Hematopoietic multipotent progenitor cell treated with erythropoietin and hydrocortisone succinate and interleukin-3 and kit ligand, for 4 days (in vitro differentiated cells): ENCODE data around the gene PTH1R.

Experiments
- DNase-seq: peaks from one replicate; pipeline ENCODE4 v3.0.0-alpha.2; 2015

The PTH1R gene

DNA sequence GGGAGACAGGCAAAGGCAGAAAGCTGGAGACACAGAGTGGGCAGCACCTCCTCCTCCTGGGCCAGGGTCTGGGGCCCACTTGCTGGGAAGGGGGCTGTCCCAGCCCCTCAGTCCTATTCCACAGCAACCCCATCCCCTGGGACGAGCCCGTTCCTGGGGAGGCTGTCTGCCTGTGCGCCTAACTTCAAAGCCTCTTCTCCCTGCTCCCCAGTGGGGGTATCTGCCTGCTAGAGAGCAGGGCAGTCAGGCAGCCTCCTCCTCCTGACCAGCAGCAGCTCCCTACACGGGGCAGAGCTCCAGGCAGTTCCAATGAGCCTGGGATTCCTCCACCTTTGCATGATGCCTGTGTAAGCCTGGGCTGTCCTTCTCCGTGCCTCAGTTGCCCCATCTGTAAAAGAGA lies 6.9 kb downstream of the PTH1R start:
- no peak for DNase-seq

DNA sequence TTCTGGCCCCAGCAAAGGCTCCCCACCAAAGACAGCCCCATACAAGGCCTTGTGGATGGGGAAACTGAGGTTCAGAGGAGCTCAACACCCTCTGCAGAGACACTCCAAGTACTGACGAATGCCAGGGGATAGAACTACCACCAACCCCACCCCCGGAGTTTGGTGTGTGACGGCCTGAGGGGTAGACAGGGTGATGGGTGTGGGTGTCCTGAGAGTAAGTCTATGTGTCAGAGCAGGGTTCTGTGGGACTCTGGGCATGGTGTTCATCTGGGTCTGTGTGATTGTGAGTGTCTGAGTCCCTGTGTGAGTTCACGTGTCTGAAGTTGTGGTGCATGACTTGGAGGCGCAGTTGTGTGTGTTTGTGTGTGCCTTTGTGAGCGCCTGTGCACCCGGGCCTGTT lies 7.4 kb downstream of the PTH1R start:
- DNase-seq: no peak

DNA sequence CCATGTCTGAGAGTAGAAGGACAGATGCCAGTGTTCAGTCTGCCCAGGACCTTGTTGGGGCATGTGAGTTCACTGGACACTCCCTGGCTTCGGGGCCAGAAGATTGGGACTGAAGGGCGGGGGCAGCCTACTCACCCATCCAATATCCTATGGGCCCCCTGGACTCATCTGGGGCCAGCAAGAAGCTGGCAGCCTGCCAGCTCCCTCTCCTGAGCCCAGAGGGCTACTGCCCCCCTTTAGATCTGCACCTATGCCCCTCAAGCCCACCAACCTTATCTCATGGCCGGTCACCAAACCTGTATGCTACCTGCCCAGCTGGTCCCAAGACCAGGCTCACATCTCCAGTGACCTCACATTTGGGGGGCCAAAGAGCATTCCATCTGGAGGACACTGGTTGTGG lies 8.1 kb downstream of the PTH1R start:
- no peak for DNase-seq

DNA sequence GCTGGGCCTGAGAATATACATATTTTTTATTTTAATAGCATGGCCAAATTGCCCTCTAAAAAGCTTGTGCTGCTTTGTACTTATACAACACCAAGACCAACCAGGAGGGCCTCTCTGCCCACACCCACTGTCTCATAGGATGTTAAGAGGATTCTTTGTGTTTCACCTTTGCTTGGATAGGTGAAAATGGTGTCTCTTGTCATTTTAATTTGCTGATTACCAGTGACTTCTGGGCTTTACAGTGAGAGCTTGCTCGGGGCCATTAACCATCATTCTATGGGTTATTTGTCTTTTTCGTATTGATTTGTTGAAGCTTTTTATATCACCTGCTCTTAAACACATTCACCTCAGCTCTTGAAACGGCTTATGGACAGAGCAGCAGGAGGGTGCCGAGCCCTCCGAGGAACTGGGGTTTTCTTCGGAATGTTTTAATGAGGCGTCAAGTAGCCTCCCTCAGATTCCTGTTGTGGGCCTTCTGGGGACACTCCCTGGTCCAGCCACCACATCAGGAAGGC lies 10.5 kb downstream of the PTH1R start:
- DNase-seq: no peak

DNA sequence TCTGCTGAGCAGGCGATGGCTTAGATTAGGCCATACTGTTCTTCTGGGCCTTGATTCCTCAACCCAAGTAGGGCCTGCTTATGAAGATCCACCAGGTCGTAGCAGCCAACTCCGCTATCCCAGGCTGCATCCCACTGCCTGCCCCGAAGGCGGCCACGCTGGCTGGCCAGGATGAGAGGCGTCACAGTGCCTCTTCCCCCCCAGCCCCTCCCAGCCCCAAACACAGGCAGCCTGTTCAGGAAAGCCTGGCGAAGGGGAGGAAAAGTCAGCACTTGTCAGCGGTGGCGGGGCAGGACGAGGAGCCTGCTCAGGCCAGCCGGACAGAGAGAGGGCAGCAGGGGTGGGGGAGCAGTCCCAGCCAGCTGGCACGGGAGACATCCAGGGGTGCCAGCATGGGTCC lies 11.2 kb downstream of the PTH1R start:
- no peak for DNase-seq

DNA sequence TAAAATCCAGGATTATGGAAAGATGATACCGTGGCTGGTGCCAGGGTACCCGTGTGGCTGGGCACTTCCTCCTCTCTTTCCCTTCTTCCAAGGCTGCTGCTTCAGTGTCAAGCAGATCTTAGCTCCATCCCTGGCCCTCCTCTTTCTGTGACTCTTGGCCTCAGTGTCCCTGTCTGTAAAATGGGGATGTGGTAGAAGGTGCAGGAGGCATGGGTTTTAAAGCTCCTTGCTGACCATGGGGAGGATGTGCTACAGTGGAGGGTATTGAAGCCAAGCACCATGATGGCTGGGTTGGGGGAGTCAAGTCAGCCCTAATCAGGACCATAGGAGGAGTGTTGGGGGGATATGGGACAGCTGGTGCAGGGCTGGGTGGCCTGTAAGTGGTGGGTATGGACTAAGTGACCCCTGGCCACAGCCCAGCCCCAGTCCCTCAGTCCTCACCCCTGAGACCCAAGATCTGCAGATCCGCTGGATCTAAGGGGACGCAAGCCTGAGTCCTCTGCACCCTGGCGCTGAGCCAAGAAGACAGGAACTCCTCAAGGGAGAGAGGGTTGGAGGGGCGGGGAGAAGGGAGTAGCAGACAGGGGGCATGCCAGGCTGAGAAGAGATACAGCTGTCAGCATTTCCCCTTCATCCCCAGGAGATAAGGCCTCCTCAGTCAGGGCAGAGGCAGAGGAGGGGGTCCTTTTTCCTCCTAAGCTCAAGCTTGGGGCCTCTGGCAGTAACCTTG lies 12.0 kb downstream of the PTH1R start:
- peak; percentile 73 for DNase-seq

DNA sequence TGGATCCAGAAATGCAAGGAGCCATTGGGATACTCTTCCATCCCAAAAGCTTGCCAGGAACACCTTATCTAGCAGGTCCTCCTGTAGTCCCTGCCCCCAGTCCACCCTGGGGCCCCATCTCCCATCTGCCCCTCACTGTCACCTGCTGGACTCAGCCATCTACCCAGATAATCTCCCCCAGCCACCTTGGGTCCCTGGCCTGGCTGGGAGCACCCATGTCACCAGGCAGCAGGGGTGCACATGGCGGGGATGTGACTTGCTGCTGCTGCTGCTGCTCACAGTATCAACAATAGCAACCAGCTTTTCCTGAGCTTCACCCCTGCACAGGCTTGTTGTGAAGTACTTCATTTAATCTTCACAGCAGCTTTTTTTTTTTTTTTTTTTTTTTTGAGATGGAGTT lies 12.6 kb downstream of the PTH1R start:
- DNase-seq: peak; percentile 41

DNA sequence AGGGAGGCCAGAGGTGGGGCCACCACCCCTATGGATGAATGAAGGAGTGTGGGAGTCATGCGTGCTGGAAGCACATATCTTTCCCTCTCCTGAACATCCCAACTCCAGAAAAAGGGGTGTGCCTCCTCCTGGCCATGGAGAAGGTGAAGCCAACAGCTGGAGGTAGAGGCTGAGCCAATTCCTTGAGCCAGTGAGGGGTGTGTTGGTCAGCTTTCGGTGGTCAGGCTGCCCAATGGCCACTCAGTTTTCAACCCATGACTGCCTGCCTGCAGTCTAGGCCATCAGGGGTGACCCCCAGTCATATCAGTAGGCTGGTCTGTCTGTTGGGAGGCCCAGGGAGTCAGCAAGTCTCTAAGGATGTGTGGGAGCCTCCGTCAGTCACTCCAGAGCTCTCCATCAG lies 13.6 kb downstream of the PTH1R start:
- DNase-seq: no peak

DNA sequence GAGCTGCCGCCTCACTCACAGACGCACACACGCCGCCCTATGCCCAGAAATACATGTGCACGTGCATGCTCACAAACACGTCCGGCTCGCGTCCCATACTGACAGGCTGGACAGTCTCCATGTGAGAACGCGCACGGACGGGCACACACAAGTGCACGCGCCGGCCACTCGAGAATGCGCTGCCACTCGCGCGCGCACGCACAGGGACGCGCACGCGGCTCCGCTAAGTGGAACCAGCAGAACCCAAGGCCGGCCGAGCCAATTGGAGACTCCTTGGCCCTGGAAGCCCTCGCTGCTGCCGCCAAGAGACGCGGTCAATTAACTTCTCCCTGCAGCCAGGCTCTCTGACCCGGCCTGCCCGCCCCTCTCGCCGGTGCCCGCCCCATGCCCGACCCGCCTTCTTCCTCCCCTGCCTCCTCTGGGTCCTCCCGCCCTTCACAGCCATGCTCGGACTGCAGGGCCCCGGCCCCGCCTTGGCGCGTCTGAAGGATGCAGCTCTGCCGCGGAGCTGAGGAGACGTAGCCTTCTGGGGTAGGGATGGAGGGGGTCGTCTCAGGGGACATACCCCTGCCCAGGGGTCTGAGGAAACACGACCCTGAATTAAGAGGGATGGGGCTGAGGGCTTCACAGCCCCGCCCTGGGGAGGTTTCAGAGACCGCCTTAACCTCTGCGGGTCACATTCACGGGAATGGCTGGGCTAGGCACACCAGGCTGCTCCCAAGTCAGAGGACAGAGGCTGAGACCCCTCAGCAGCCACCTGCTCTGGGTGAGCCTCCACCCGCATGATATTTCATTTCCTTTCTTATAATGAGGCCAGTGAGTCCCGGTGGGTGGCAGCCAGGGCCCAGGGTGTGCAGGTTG lies 15.0 kb downstream of the PTH1R start:
- DNase-seq: peak; percentile 88

DNA sequence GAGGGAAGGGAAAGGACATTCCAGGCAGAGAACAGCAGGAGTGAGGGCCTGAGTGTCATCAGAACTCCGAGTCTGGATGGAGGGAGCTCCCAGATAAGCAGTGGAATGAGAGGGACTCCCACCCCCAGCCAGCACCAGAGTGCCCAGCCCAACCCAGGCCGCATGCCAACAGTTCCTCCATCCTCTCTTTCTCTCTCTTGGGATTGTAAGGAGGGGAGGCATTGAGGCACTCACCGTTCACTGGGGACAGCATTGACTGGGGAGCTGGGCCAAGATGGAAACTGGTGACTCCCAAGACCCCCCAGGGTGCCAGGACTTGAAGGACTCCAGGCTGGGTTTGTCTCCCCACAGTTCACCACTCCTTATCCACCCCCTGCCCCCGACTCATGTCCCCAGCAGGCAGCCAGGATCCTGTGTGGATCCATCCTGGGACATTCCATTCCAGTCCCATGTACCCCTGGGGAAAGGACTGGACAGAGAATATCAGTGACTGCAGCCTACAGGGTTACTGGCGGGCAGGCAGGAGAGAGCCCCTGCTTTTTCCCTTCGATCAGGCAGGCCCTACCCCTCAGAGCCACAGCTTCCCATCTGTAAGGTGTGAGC lies 15.7 kb downstream of the PTH1R start:
- no peak for DNase-seq

DNA sequence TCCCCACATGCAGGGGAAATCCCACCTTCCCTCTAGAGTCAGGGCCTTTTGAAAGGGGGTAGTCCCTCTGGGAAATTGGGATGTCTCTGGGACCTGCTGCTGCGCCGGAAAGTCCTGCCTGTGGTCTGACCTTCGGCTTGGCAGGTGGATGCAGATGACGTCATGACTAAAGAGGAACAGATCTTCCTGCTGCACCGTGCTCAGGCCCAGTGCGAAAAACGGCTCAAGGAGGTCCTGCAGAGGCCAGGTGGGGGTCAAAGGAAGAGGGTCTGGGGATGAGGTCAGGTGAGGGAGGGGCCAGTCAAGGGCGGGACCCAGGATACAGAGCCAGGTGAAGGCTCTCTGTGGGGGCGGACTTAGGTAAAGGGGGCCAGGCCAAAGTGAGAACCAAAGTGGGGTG lies 16.2 kb downstream of the PTH1R start:
- DNase-seq: no peak

DNA sequence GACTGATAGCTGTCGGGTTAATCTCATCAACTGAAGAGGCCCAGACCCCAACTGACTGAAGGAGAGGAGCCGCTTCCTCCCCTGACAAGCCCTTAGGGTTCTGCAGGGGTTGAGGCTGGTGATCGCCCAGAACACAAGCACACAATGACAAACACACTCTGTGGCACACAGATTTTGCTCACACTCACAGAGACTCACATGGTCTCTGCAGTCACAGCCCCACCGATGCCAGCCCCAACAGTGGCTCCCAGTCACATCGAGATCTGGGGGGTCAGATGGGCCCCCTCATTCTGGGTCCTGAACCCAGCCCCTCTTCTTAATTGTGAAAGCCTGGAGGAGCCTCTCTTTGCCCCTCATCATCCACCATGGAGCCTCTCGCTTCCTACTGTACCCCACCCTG lies 16.7 kb downstream of the PTH1R start:
- DNase-seq: no peak

DNA sequence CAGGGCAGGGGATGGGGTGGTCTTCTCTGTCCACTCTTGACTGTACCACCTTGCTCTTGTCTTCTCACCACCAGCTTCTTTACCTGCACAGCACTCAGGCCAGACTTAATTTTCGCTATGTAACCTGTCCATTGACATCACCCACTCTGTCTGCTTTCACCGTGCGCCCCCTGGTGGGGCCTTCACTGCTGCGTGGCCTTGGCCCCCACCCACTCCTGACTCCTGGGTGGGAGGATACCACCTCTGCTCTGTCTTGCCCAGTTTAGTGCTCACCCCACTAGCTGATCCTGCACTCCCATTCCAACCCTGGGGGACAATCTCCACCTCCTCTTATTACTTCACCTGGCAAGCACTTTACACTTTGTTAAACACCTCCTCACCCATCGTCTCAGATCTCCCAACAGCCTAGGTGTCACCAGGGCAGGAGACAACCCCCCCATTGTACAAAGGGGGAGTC lies 17.7 kb downstream of the PTH1R start:
- DNase-seq: peak; percentile 78

DNA sequence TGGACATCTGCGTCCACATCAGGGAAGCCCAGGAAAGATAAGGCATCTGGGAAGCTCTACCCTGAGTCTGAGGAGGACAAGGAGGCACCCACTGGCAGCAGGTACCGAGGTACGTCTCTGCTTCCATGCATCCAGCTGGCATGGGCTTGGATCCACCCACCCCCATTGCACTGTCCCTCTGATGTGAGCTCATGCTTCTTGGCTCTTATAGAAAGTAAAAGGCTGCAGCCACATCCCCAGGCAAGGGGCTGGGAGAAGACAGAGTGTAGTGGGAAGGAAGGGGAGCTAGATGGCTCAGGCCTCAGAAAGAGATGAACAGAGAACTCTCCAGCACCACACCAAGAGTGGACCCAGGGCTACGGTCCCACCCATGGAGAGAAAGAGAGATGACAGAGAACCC lies 18.2 kb downstream of the PTH1R start:
- no peak for DNase-seq

DNA sequence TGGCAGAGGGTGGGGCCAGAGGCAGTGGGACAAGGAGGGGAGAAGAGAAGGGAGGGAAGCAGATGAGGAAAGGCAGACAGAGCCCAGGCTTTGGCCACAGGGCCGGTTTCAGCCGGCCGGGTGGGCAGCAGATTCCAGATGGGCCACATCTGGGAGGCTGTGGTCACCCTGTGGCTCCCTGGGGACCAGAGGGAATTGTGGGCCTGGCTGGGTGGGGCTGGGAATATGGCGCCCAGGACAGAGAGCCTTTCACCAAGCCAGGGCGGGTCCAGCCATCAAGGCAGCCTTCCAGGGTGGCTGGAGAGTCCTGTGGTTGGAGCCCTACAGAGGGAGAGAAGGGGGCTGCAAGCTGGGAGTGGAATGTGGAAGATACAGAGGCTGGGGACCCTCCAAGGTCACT lies 18.9 kb downstream of the PTH1R start:
- no peak for DNase-seq

DNA sequence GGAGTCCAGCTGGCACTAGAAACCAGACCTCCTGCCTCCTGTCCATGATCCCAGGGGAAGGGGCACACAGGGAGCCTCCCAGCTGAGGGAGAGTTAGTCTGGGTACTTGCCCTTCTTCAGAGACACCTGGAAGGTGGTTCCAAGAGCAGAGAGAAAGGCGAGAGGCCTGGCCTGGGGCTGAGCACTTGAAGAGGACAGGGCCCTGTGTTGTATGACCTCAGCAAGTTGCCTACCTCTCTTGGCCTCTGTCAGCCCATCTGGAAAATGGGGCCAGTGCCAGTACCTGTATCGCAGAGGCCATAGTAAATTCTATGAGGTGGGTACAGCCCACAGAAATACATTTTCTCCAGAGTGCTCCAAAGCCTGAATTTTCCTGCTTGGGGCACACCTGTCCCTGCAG lies 19.5 kb downstream of the PTH1R start:
- no peak for DNase-seq

DNA sequence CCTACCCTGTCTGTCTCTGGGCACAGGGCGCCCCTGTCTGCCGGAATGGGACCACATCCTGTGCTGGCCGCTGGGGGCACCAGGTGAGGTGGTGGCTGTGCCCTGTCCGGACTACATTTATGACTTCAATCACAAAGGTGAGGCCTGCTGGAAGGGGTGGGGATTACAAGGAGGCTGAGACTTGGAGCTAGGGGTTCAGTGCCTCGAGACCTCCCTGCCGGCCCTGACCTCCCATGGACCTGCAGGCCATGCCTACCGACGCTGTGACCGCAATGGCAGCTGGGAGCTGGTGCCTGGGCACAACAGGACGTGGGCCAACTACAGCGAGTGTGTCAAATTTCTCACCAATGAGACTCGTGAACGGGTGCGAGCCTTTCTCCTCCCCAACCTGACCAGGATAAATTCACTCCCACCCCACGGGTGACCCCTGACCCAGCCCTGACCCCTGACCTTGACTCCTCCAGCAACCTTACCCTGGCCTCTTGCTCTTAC lies 20.4 kb downstream of the PTH1R start:
- no peak for DNase-seq

DNA sequence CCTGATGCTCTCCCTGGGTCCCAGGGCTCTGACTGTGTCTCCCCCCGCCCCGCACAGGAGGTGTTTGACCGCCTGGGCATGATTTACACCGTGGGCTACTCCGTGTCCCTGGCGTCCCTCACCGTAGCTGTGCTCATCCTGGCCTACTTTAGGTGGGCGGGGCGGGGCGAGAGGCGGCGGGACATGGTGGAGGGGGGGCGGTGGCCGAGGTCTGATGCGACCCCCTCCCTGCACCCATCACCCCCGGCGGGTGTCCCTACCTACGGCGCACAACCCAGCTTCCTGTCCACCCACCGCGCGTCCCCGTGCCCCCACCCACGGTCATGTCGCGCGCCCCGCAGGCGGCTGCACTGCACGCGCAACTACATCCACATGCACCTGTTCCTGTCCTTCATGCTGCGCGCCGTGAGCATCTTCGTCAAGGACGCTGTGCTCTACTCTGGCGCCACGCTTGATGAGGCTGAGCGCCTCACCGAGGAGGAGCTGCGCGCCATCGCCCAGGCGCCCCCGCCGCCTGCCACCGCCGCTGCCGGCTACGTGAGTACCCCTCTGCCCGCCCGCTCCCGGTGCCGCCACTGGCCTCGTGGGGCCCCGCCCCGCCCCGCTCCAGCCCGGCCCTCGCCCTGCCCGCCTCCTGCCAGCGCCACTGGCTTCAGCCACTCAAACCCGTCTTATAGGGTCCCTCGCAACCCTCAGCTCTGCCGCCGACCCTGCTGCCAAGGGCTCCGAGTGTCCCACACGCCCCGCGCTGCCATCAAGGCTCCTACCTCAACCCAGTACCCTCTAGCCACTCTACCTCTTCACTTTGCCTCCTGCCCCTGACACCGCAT lies 21.0 kb downstream of the PTH1R start:
- peak; percentile 23 for DNase-seq

DNA sequence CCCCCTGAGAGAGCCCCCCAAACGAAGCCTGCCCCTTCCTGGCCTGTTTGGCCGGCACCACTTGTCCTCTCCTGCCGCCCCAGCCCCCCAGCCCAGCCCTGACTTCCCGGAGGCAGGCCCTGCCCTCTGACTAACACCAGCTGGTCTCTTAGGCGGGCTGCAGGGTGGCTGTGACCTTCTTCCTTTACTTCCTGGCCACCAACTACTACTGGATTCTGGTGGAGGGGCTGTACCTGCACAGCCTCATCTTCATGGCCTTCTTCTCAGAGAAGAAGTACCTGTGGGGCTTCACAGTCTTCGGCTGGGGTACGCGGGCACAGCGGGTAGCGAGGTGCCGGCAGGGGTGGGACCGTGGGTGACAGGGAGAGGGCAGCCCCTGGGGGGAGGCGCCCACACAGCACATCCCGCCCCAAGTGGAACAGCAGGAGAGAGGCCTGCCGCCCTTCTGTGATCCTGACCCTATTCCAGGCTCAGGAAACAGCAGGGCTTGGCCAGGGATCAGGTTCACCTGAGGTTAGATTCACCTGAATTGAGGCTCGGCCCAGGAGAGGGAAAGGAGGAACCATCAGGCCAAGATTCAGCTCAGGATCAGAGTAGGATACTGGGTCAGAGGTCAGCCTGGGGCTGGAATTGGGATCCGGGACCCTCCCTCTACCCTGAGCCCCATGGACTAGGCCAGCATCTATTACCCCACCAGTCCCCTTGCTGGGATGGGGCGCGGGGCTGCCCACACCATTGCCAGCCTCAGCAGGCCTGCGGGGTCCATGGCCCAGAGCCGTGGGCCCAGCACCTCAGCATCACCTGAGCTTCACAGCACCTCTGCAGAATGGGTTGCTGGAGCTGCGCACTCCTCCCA lies 21.9 kb downstream of the PTH1R start:
- no peak for DNase-seq

DNA sequence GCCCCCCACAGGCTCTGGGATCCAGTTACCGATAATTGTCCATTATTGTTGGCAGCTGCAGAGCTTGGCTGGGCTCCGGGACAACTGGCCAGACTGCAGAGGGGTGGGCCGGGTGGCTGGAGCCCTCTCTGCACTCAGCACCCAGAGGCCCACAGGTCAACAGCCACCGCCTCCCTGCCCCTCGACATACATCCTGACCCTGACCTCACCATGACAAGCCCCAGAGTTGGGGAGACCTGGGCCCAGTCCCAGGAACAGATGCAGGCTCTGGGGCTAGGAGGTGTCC lies 22.4 kb downstream of the PTH1R start:
- DNase-seq: no peak

DNA sequence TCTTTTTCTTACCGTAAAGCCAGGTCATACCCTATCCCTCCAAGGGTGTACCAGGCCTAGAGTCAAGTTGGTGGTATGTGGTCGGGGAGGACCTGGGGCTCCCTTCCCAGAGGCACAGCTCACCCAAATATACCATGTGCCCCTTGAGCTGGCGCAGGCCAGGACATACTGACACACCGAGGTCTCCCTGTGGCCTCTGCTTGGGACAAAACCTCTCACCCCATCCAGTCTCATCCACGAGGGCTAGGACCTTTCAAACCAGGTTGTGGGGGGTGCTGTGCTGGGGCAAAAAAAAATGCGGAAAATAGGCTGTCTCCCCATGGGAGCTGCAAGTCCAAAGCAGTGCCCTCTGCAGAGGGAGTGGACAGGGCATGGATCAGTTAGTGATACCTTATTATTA lies 22.8 kb downstream of the PTH1R start:
- no peak for DNase-seq

DNA sequence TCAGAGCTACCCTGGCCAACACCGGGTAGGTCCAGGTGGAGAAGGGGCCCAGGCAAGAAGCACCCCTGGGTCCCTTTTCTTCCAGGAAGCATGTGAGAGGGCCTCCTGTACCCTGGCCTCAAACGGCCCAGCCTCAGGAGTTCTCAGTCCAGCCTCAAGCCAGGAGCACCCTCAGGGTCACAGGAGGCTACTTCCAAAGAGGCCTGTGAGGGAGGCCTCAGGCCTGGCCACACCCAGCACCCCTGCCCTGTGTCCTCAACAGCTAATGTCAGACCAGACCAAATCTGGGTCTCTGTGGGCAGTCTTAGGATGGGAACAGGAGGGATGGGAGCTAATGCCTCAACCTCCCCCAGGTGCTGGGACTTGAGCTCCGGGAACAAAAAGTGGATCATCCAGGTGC lies 23.5 kb downstream of the PTH1R start:
- DNase-seq: no peak
